Chondrocyte (in vitro differentiated cells): ENCODE results near the gene TEX101. TPM values are rescaled to one million over a fixed set of nuclear protein-coding genes. Genes with fewer than 3 reads are reported as not detected.
"Not testable (repeated sequence)": the region's sequence is repeated elsewhere in the genome, so short reads cannot be mapped to it uniquely, and the experiment has no call there.

Experiments used
- DNase-seq: peaks from one replicate; pipeline ENCODE4 v3.0.0; 2021; ENCODE audit warnings: mixed read lengths, low spot score
- H3K27ac Mint-ChIP-seq: one replicate; pipeline ENCODE4 v1.8.0; 2021; ENCODE audit warnings: mild to moderate bottlenecking, moderate library complexity, mixed read lengths; ENCODE audit not compliant: unreplicated experiment
- H3K27me3 Mint-ChIP-seq: 2 replicates; pipeline ENCODE4 v1.8.0; 2021; ENCODE audit warnings: low read depth, mixed read lengths
- H3K36me3 Mint-ChIP-seq: 2 replicates; pipeline ENCODE4 v1.8.0; 2021; ENCODE audit warnings: low read depth, mixed read lengths
- H3K4me1 Mint-ChIP-seq: 2 replicates; pipeline ENCODE4 v1.8.0; 2021; ENCODE audit warnings: low read depth, mild to moderate bottlenecking, mixed read lengths
- H3K4me3 Mint-ChIP-seq: one replicate; pipeline ENCODE4 v1.8.0; 2021; ENCODE audit warnings: mild to moderate bottlenecking, moderate library complexity, mixed read lengths; ENCODE audit not compliant: unreplicated experiment
- H3K9me3 Mint-ChIP-seq: 2 replicates; pipeline ENCODE4 v1.8.0; 2021; ENCODE audit warnings: low read depth, mixed read lengths
- CTCF ChIP-seq: fragments of 200-600 bp; sonication (generic); IDR thresholded peaks from 2 replicates; pipeline ENCODE4 v1.5.0; 2021; ENCODE audit warnings: antibody characterized with exemption, mild to moderate bottlenecking, moderate library complexity
- total RNA-seq: library from RNA; stranded (reverse); gene quantifications from 3 replicates; pipeline ENCODE4 v1.2.1, GENCODE V29; 2021

Gene TEX101
- total RNA-seq, 1 donor from 2014 or later: not detected

GRCh38 chr19:43380008-43380407 lies 34.7 kb upstream of the TEX101 start:
- TF ChIP-seq CTCF: no peak
- Mint-ChIP-seq H3K27me3 (peaks cover 3% of the 10 kb centered on the region), H3K4me1 (no peaks in the 10 kb centered on the region), H3K27ac (no peak overlapping the region), H3K4me3 (no peak overlapping the region), H3K9me3 (no peaks in the 10 kb centered on the region), H3K36me3 (no peaks in the 10 kb centered on the region)
- DNase-seq: no peak

DNA sequence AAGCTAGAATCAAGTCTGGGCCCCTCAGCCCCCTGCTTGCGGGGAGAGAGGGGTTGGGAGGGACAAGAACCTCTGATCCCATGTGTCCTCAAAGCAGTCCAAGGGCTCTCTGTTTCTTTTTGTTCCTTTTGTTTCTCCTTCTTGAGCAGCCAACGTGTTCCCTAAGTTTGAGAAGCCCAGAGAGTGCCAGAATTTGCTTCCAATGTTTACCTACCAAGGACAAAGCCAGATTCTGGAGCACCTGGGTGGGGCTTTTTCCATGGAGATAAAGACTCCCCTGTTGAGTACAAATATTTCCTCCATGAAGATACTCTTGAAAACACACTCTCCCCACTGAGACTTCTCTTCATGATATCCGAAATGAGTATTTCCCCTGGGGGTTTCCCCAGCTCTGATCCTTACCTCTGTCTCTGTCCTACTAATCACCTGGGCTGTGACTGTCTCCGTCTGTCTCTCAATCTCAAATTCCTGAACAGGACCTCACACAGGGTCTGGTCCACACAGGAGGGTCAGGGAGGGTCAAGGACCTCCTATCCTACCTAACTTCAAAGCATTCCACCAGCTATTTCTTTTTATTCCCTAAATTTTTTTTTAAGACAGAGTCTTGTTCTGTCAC lies 33.8 kb upstream of the TEX101 start:
- Mint-ChIP-seq H3K4me3 (no peak overlapping the region), H3K27me3 (peaks cover 3% of the 10 kb centered on the region), H3K36me3 (no peaks in the 10 kb centered on the region), H3K9me3 (peaks cover 2% of the 10 kb centered on the region), H3K4me1 (no peaks in the 10 kb centered on the region), H3K27ac (no peak overlapping the region)
- no peak for DNase-seq
- TF ChIP-seq CTCF: no peak

- not testable (repeated sequence) for H3K4me1 Mint-ChIP-seq, H3K9me3 Mint-ChIP-seq, H3K4me3 Mint-ChIP-seq, H3K27ac Mint-ChIP-seq, DNase-seq, H3K27me3 Mint-ChIP-seq, H3K36me3 Mint-ChIP-seq
These were observed 32.0 kb upstream of the TEX101 start for GRCh38 chr19:43382586-43383216.

GRCh38 chr19:43383254-43383653 lies 31.4 kb upstream of the TEX101 start:
- not testable (repeated sequence) for DNase-seq, H3K27me3 Mint-ChIP-seq, H3K4me3 Mint-ChIP-seq, H3K36me3 Mint-ChIP-seq, H3K9me3 Mint-ChIP-seq, H3K27ac Mint-ChIP-seq, H3K4me1 Mint-ChIP-seq

- H3K27me3 Mint-ChIP-seq, H3K36me3 Mint-ChIP-seq, H3K4me1 Mint-ChIP-seq, H3K27ac Mint-ChIP-seq, DNase-seq, H3K9me3 Mint-ChIP-seq, H3K4me3 Mint-ChIP-seq: not testable (repeated sequence)
These were observed 30.9 kb upstream of the TEX101 start for GRCh38 chr19:43383759-43384158.

DNA sequence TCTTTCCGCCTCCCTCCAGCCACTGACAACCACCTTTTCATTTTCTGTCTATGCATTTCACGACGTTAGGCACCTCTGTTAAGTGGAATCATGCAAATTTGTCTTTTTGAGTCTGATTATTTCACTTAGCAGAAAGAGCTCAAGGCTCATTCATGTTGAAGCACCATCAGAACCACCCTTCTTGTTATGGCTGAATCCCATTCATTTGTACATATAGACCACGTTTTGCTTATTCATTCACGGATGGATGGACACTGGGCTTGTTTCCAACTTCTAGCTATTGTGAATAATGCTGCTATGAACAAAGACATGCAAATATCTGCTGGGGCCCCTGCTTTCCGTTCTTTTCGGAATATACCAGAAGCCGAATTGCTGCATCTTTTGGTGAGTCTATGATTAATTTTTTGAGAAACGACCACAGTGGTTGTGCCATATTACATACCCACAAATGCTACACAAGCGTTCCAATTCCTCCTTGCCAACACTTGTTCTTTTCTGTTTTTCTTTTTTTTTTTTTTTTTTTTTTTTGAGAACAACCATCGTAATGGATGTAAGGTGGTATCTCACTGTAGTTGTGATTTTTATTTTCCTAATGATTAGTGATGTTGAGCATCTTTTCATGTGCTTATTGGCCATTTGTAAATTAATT lies 23.7 kb upstream of the TEX101 start:
- H3K9me3 Mint-ChIP-seq, H3K36me3 Mint-ChIP-seq, DNase-seq, H3K27ac Mint-ChIP-seq, H3K4me3 Mint-ChIP-seq, H3K4me1 Mint-ChIP-seq: not testable (repeated sequence)
- H3K27me3 Mint-ChIP-seq: peaks cover 19% of the 10 kb centered on the region

- H3K4me1 Mint-ChIP-seq, H3K27ac Mint-ChIP-seq, H3K9me3 Mint-ChIP-seq, H3K36me3 Mint-ChIP-seq, DNase-seq, H3K4me3 Mint-ChIP-seq: not testable (repeated sequence)
- H3K27me3 Mint-ChIP-seq: peaks cover 19% of the 10 kb centered on the region
These were observed 23.1 kb upstream of the TEX101 start for GRCh38 chr19:43391552-43391935.

- H3K27ac Mint-ChIP-seq, H3K36me3 Mint-ChIP-seq, DNase-seq, H3K4me1 Mint-ChIP-seq, H3K4me3 Mint-ChIP-seq, H3K9me3 Mint-ChIP-seq: not testable (repeated sequence)
- H3K27me3 Mint-ChIP-seq: peaks cover 20% of the 10 kb centered on the region
These were observed 21.2 kb upstream of the TEX101 start for GRCh38 chr19:43393501-43393900.
